ENCODE results near the gene RETSAT.

DNA sequence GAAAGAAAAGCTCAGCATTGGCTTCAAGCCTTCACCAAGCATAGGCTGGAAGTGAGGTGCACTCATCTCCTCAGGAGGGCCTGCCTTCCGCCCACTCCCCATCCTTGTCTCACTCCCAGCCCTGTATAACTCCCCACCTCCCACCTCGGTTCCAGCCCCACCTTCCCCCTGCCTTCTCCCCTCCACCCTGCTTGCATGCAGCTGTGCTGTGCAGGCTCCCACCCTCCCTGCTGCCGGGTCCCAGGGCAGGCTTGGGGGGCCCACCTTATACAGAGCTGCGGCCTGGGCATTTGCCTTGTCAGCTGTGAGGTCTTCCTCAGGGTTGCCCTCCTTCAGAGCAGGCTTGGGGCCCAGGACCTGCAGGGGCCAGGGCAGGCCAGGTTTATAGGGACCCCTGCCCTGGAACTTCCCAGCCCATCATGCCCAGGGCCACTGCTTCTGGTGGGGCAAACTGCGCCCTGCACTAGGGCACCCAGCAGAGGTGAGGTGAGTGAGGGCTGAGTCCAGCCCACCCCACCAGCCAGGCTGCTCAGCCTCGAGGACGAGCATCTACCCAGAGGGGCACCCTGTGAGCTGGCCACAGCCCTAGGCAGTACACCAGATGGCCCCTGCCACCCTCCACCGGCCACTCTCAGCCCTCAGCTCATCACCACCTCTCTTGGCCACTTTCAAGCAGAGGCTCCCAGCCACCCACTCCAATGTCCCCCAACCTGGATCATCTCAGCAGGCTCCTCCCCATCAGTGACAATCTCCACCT lies 44.3 kb upstream of the RETSAT start:
- TF ChIP-seq, protein P1, sequence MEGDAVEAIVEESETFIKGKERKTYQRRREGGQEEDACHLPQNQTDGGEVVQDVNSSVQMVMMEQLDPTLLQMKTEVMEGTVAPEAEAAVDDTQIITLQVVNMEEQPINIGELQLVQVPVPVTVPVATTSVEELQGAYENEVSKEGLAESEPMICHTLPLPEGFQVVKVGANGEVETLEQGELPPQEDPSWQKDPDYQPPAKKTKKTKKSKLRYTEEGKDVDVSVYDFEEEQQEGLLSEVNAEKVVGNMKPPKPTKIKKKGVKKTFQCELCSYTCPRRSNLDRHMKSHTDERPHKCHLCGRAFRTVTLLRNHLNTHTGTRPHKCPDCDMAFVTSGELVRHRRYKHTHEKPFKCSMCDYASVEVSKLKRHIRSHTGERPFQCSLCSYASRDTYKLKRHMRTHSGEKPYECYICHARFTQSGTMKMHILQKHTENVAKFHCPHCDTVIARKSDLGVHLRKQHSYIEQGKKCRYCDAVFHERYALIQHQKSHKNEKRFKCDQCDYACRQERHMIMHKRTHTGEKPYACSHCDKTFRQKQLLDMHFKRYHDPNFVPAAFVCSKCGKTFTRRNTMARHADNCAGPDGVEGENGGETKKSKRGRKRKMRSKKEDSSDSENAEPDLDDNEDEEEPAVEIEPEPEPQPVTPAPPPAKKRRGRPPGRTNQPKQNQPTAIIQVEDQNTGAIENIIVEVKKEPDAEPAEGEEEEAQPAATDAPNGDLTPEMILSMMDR (IDR thresholded peaks at IDR 0.05), result no peak
- TF ChIP-seq POLR2A (IDR thresholded peaks at IDR 0.05), result no peak
